ENCODE data around the gene SH2D7. TPM values are rescaled to one million over a fixed set of nuclear protein-coding genes. Genes with fewer than 3 reads are reported as not detected.

SH2D7 gene
- total and polyA plus RNA-seq, 4 experiments from 2014 or later: not detected

DNA sequence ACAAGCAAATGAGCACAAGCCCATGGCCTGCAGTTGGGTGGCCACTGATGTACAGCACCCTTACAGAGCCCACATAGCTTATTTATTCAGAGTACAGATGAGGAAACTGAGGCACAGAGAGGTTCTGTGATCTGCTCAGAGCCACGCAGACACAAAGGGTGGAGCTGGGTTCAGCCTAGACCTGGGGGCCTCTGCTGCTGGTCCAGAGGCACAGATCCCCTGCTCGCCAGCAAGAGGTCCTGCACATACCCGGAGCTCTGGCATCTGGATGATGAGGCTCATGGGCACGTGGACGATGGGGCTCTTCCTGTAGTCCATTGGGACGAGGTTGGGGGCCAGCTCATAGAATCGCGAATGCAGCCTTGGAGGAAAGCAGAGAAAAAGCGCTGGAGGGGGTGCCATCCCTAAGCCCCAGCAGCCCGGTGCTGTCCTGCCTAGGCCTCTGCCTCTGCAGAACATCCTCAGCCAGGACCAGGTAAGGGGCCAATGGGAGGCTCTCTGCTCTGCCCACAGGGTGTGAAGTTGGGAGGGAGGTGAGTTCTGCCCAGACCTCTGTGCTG is 18.6 kb downstream of the SH2D7 start:
- H3K9me3 Mint-ChIP-seq: no peaks in the 10 kb centered on the region
- CTCF ChIA-PET (ENCODE audit: partially characterized antibody): interaction anchor here (1.2 to 12.8 kb wide), 14 partner anchors 14 to 200 kb away, joined by 4 to 236 read pairs (median 30); partner anchors contain the start of gene CIB2
- Histone ChIP-seq H3K4me1 (ENCODE audit: insufficient read depth, low read length) (peaks cover 9% of the 10 kb centered on the region), H3K36me3 (ENCODE audit: insufficient read depth, low read length) (no peaks in the 10 kb centered on the region), H3K9me3 (ENCODE audit: control insufficient read depth in 1 of 2, low read length in 2 of 2) (no peaks in the 10 kb centered on the region), H3K27me3 (ENCODE audit: insufficient read depth, low read length) (no peaks in the 10 kb centered on the region), H3K27ac (ENCODE audit: low read depth, low read length) (no peak overlapping the region), H3K4me3 (ENCODE audit: low read length in 2 of 2) (no peak overlapping the region)
- intact Hi-C loops (cut with micrococcal nuclease): loop anchor here (5.0 kb wide), 1 partner anchor 601 kb away; no protein-coding TSS in a partner anchor
- POLR2A ChIA-PET (ENCODE audit: partially characterized antibody): no interaction called here
- H3K4me3 Mint-ChIP-seq: no peak overlapping the region
- peaks cover 2 to 16% (median 7%) of the 10 kb centered on the region in 4 donors for H3K4me1 Mint-ChIP-seq
- H3K27me3 Mint-ChIP-seq: peaks cover 0 to 1% of the 10 kb centered on the region in 2 donors
- DNase-seq: no peak
- no peaks in the 10 kb centered on the region for H3K36me3 Mint-ChIP-seq
- no peak overlapping the region for H3K27ac Mint-ChIP-seq

DNA sequence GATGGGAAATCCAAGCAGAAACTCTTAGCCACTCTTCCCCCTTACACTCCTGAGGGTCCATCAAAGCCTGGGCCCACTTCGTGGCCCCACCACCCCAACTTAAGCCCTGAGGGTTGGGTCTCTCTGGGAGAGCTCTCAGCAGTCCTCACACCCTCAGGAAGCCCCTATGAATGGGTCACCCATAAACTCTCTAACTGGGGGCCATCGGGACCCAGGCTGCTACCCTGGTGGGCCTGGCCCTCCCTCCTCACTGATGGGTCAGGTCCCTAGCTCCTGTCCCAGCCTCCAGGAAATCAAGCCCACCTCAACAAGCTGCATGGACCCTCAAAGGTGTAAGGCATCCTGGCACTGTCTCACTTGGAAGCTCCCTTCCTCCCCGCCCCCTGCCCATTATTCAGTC is 19.4 kb downstream of the SH2D7 start:
- ChIA-PET CTCF (ENCODE audit: partially characterized antibody) (interaction anchor here (0.7 to 12.8 kb wide), 21 partner anchors 10 to 201 kb away, joined by 3 to 236 read pairs (median 5); partner anchors contain the start of genes CIB2 and TBC1D2B), POLR2A (ENCODE audit: partially characterized antibody) (no interaction called here)
- no peaks in the 10 kb centered on the region for H3K9me3 Mint-ChIP-seq
- Histone ChIP-seq H3K4me1 (ENCODE audit: insufficient read depth, low read length) (peaks cover 3% of the 10 kb centered on the region), H3K27me3 (ENCODE audit: insufficient read depth, low read length) (no peaks in the 10 kb centered on the region), H3K36me3 (ENCODE audit: insufficient read depth, low read length) (no peaks in the 10 kb centered on the region), H3K9me3 (ENCODE audit: control insufficient read depth in 1 of 2, low read length in 2 of 2) (no peaks in the 10 kb centered on the region), H3K27ac (ENCODE audit: low read depth, low read length) (no peak overlapping the region), H3K4me3 (ENCODE audit: low read length in 2 of 2) (no peak overlapping the region)
- H3K4me3 Mint-ChIP-seq: no peak overlapping the region
- H3K36me3 Mint-ChIP-seq: no peaks in the 10 kb centered on the region
- H3K4me1 Mint-ChIP-seq: peaks cover 0 to 8% (median 2%) of the 10 kb centered on the region in 4 donors
- no peak overlapping the region for H3K27ac Mint-ChIP-seq
- intact Hi-C loops (cut with micrococcal nuclease): loop anchor here (5.0 kb wide), 1 partner anchor 601 kb away; no protein-coding TSS in a partner anchor
- peaks cover 0 to 1% of the 10 kb centered on the region in 2 donors for H3K27me3 Mint-ChIP-seq
- DNase-seq: no peak

DNA sequence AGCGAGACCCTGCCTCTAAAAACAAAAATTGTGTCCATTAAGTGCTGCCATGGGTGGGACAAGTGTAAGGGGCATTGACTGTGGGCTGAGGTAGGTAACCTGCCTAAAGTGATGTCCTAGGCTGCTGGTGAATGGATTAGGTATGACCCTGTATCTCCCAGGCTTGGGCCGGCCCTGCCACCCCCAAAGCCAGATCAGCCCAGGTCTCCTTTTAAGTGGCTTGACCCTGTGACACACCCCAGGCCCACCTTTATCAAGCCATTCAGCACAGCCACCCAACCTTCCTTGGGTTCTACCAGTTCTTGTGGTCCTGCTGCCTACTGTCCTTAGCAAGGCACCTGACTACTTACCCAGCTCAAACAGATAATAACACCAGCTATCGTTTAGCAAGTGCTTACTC is 20.2 kb downstream of the SH2D7 start:
- no peaks in the 10 kb centered on the region for H3K36me3 Mint-ChIP-seq
- no peak for DNase-seq
- Histone ChIP-seq H3K27ac (ENCODE audit: low read depth, low read length) (no peak overlapping the region), H3K9me3 (ENCODE audit: control insufficient read depth in 1 of 2, low read length in 2 of 2) (no peaks in the 10 kb centered on the region), H3K27me3 (ENCODE audit: insufficient read depth, low read length) (no peaks in the 10 kb centered on the region), H3K4me1 (ENCODE audit: insufficient read depth, low read length) (peaks cover 3% of the 10 kb centered on the region), H3K36me3 (ENCODE audit: insufficient read depth, low read length) (no peaks in the 10 kb centered on the region), H3K4me3 (ENCODE audit: low read length in 2 of 2) (no peak overlapping the region)
- ChIA-PET POLR2A (ENCODE audit: partially characterized antibody) (interaction anchor here (0.6 kb wide), 2 partner anchors 86 to 144 kb away, joined by 3 to 4 read pairs; no protein-coding TSS in a partner anchor), CTCF (ENCODE audit: partially characterized antibody) (interaction anchor here (0.7 to 12.8 kb wide), 24 partner anchors 8 to 155 kb away, joined by 3 to 236 read pairs (median 5); partner anchors contain the start of genes CIB2 and TBC1D2B)
- no peak overlapping the region for H3K27ac Mint-ChIP-seq
- no peaks in the 10 kb centered on the region for H3K9me3 Mint-ChIP-seq
- peaks cover 0 to 4% (median 2%) of the 10 kb centered on the region in 4 donors for H3K4me1 Mint-ChIP-seq
- H3K27me3 Mint-ChIP-seq: peaks cover 0 to 1% of the 10 kb centered on the region in 2 donors
- H3K4me3 Mint-ChIP-seq: no peak overlapping the region
- intact Hi-C loops (cut with micrococcal nuclease): loop anchor here (5.0 kb wide), 1 partner anchor 600 kb away; no protein-coding TSS in a partner anchor

DNA sequence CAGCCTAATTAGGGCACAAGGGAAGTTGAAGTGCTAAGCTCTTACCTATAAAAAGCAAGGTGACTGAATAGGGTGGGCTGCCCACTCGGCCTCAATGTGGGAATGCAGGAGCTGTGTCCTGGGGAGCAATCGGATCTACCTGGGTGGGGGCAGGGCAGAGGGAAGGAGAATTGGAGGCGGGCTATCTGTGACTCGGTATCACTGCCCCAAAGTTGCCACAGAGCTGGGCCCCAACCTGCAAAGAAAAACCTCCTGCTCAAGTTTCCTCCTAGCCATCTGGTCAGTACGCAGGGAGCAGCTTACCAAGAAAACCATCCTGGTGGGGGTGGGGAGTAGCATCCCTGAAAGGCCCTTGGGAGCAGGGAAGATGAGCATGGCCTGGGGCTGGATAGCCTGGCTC is 28.2 kb downstream of the SH2D7 start:
- H3K4me3 ChIP-seq (ENCODE audit: low read length in 2 of 2): no peak overlapping the region
- ChIA-PET CTCF (ENCODE audit: partially characterized antibody) (interaction anchor here (0.9 to 1.7 kb wide), 3 partner anchors 8 to 74 kb away, joined by 3 to 4 read pairs (median 4); no protein-coding TSS in a partner anchor), POLR2A (ENCODE audit: partially characterized antibody) (no interaction called here)
- no peak for DNase-seq
- Mint-ChIP-seq H3K27ac (no peak overlapping the region), H3K9me3 (no peaks in the 10 kb centered on the region), H3K4me3 (no peak overlapping the region), H3K4me1 (no peaks in the 10 kb centered on the region), H3K27me3 (no peaks in the 10 kb centered on the region), H3K36me3 (no peaks in the 10 kb centered on the region)
- no peaks in the 10 kb centered on the region for H3K9me3 ChIP-seq (ENCODE audit: control insufficient read depth in 1 of 2, low read length in 2 of 2)
- H3K27ac ChIP-seq (ENCODE audit: low read depth, low read length): no peak overlapping the region
- no peaks in the 10 kb centered on the region for H3K36me3 ChIP-seq (ENCODE audit: insufficient read depth, low read length)
- H3K4me1 ChIP-seq (ENCODE audit: insufficient read depth, low read length): no peaks in the 10 kb centered on the region
- no peaks in the 10 kb centered on the region for H3K27me3 ChIP-seq (ENCODE audit: insufficient read depth, low read length)
- intact Hi-C loops (cut with micrococcal nuclease): no loop called here

DNA sequence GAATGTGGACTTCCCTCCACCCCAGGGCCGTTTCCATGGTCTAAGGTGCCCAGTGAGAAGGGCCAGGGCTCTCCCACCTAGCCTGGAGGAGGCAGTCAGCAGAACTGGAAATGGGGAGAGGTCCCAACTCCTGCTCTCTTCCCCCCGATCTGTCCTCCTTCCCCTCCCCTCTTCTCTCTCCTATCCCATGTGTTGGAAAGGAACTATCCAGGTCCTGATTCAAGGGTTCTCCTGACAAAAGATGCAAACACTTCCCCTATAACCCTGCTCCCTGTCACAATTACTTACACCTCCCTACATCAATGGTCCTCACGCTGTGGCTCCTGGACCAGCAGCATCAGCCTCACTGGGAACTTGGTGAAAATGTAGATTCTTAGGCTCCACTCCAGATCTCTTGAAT is 32.9 kb downstream of the SH2D7 start:
- intact Hi-C loops (cut with micrococcal nuclease): no loop called here
- peak overlapping the region in 1 of 7 donors; percentile 71 for H3K27ac Mint-ChIP-seq
- Histone ChIP-seq H3K27me3 (ENCODE audit: insufficient read depth, low read length) (no peaks in the 10 kb centered on the region), H3K9me3 (ENCODE audit: control insufficient read depth in 1 of 2, low read length in 2 of 2) (no peaks in the 10 kb centered on the region), H3K4me1 (ENCODE audit: insufficient read depth, low read length) (no peaks in the 10 kb centered on the region), H3K36me3 (ENCODE audit: insufficient read depth, low read length) (no peaks in the 10 kb centered on the region), H3K4me3 (ENCODE audit: low read length in 2 of 2) (no peak overlapping the region), H3K27ac (ENCODE audit: low read depth, low read length) (no peak overlapping the region)
- no peaks in the 10 kb centered on the region for H3K9me3 Mint-ChIP-seq
- no peak overlapping the region for H3K4me3 Mint-ChIP-seq
- ChIA-PET CTCF (ENCODE audit: partially characterized antibody) (interaction anchor here (1.3 to 2.3 kb wide), 2 partner anchors 12 to 17 kb away, joined by 7 read pairs; no protein-coding TSS in a partner anchor), POLR2A (ENCODE audit: partially characterized antibody) (no interaction called here)
- no peaks in the 10 kb centered on the region for H3K27me3 Mint-ChIP-seq
- DNase-seq: no peak
- no peaks in the 10 kb centered on the region for H3K36me3 Mint-ChIP-seq
- H3K4me1 Mint-ChIP-seq: peaks cover 3 to 11% (median 4%) of the 10 kb centered on the region in 4 donors

GRCh38 chr15:78127882-78128281 is 35.5 kb downstream of the SH2D7 start:
- CTCF ChIA-PET (ENCODE audit: partially characterized antibody): interaction anchor here (1.5 to 2.9 kb wide), 3 partner anchors 19 to 111 kb away, joined by 3 to 9 read pairs (median 8); no protein-coding TSS in a partner anchor
- no peaks in the 10 kb centered on the region for H3K36me3 ChIP-seq (ENCODE audit: insufficient read depth, low read length)
- Mint-ChIP-seq H3K27ac (peak overlapping the region in 5 of 7 donors; percentile 9 to 91 (median 81)), H3K27me3 (no peaks in the 10 kb centered on the region), H3K36me3 (no peaks in the 10 kb centered on the region), H3K9me3 (no peaks in the 10 kb centered on the region), H3K4me3 (peak overlapping the region in 1 of 8 donors; percentile 70), H3K4me1 (peaks cover 7 to 28% (median 16%) of the 10 kb centered on the region in 4 donors)
- DNase-seq: no peak
- no peaks in the 10 kb centered on the region for H3K27me3 ChIP-seq (ENCODE audit: insufficient read depth, low read length)
- no peaks in the 10 kb centered on the region for H3K9me3 ChIP-seq (ENCODE audit: control insufficient read depth in 1 of 2, low read length in 2 of 2)
- H3K27ac ChIP-seq (ENCODE audit: low read depth, low read length): no peak overlapping the region
- intact Hi-C loops (cut with micrococcal nuclease): no loop called here
- POLR2A ChIA-PET (ENCODE audit: partially characterized antibody): no interaction called here
- no peak overlapping the region for H3K4me3 ChIP-seq (ENCODE audit: low read length in 2 of 2)
- peaks cover 12% of the 10 kb centered on the region for H3K4me1 ChIP-seq (ENCODE audit: insufficient read depth, low read length)

- Histone ChIP-seq H3K4me3 (ENCODE audit: low read length in 2 of 2) (no peak overlapping the region), H3K27me3 (ENCODE audit: insufficient read depth, low read length) (no peaks in the 10 kb centered on the region), H3K36me3 (ENCODE audit: insufficient read depth, low read length) (no peaks in the 10 kb centered on the region), H3K9me3 (ENCODE audit: control insufficient read depth in 1 of 2, low read length in 2 of 2) (no peaks in the 10 kb centered on the region), H3K27ac (ENCODE audit: low read depth, low read length) (no peak overlapping the region), H3K4me1 (ENCODE audit: insufficient read depth, low read length) (peaks cover 12% of the 10 kb centered on the region)
- no peak for DNase-seq
- Mint-ChIP-seq H3K27me3 (no peaks in the 10 kb centered on the region), H3K4me1 (peaks cover 7 to 30% (median 20%) of the 10 kb centered on the region in 4 donors), H3K9me3 (no peaks in the 10 kb centered on the region), H3K36me3 (no peaks in the 10 kb centered on the region), H3K27ac (peak overlapping the region; percentile 82 to 95 (median 86)), H3K4me3 (peak overlapping the region in 1 of 8 donors; percentile 15)
- intact Hi-C loops (cut with micrococcal nuclease): no loop called here
- ChIA-PET POLR2A (ENCODE audit: partially characterized antibody) (no interaction called here), CTCF (ENCODE audit: partially characterized antibody) (interaction anchor here (1.0 to 3.9 kb wide), 3 partner anchors 13 to 67 kb away, joined by 4 to 74 read pairs (median 9); no protein-coding TSS in a partner anchor)
Observed at GRCh38 chr15:78129077-78129750, 36.9 kb downstream of the SH2D7 start.

All from CD4-positive, alpha-beta memory T cell (primary cell).